ENCODE data around the gene ATF4.

DNA sequence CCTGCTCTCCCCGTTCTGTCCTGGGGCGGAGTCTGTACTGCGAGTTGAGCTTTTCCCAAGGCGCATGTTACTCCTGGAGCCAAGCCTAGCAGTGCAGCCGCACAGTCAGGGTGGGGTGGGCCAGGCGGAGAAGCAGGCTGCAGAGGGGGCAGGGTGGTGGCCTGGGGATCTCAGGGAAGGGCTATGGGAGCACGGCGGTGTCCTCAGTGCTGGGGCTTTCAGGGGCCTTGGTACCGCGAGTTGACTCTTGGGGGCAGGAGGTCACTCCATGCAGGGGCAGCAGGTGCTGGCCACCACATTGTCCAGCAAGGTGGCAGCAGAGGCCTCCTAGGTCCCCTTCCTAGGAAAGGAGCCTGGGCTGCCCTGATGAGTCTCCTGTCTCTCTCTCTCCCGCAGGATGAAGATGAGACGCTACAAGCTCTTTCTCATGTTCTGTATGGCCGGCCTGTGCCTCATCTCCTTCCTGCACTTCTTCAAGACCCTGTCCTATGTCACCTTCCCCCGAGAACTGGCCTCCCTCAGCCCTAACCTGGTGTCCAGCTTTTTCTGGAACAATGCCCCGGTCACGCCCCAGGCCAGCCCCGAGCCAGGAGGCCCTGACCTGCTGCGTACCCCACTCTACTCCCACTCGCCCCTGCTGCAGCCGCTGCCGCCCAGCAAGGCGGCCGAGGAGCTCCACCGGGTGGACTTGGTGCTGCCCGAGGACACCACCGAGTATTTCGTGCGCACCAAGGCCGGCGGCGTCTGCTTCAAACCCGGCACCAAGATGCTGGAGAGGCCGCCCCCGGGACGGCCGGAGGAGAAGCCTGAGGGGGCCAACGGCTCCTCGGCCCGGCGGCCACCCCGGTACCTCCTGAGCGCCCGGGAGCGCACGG lies 33.2 kb upstream of the ATF4 start:
- no peak for TF ChIP-seq EZH2 (optimal IDR thresholded peaks at IDR 0.05; ENCODE audit: low read depth, low read length)
- TF ChIP-seq, protein P1, sequence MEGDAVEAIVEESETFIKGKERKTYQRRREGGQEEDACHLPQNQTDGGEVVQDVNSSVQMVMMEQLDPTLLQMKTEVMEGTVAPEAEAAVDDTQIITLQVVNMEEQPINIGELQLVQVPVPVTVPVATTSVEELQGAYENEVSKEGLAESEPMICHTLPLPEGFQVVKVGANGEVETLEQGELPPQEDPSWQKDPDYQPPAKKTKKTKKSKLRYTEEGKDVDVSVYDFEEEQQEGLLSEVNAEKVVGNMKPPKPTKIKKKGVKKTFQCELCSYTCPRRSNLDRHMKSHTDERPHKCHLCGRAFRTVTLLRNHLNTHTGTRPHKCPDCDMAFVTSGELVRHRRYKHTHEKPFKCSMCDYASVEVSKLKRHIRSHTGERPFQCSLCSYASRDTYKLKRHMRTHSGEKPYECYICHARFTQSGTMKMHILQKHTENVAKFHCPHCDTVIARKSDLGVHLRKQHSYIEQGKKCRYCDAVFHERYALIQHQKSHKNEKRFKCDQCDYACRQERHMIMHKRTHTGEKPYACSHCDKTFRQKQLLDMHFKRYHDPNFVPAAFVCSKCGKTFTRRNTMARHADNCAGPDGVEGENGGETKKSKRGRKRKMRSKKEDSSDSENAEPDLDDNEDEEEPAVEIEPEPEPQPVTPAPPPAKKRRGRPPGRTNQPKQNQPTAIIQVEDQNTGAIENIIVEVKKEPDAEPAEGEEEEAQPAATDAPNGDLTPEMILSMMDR (IDR thresholded peaks at IDR 0.05; ENCODE audit: low read length): no peak
- TF ChIP-seq EZH2phosphoT487 (IDR thresholded peaks at IDR 0.05; ENCODE audit: low read length): no peak

Data from MM.1S (cell line).